Right atrium auricular region (tissue), 2 donors: ENCODE measurements around the gene EPB41. TPM values are rescaled to one million over a fixed set of nuclear protein-coding genes. Genes with fewer than 3 reads are reported as not detected.
A peak's percentile ranks its signal among the peaks of the same experiment; 100 is the strongest.

Experiments used
- DNase-seq: peaks from one replicate; pipeline ENCODE4 v3.0.0-alpha.2; 2019; ENCODE audit warnings: low spot score
- H3K27ac ChIP-seq, 2 donors: fragments of 200-600 bp; sonication (generic); 1 replicate in 1 of 2; 2 replicates in 1 of 2; pipeline ENCODE4 v1.5.1; 2016 to 2019
- H3K27me3 ChIP-seq, 2 donors: fragments of 200-600 bp; sonication (generic); one replicate each; pipeline versions ENCODE4 v1.5.1 to v1.6.0; 2017 to 2019
- H3K36me3 ChIP-seq: fragments of 200-600 bp; sonication (generic); one replicate; pipeline ENCODE4 v1.5.1; 2016
- H3K4me1 ChIP-seq, 2 donors: fragments of 200-600 bp; sonication (generic); one replicate each; pipeline versions ENCODE4 v1.5.1 to v1.6.0; 2017 to 2019
- H3K4me3 ChIP-seq, 2 donors: fragments of 200-600 bp; sonication (generic); 1 replicate in 1 of 2; 2 replicates in 1 of 2; pipeline ENCODE4 v1.5.1; 2017 to 2019; ENCODE audit warnings: mild to moderate bottlenecking in 1 of 2, moderate library complexity in 1 of 2
- H3K9me3 ChIP-seq, 2 donors: fragments of 200-600 bp; sonication (generic); one replicate each; pipeline ENCODE4 v1.5.1; 2019
- total RNA-seq, 2 donors: library from RNA; depleted of rRNA; stranded (reverse); fragments of >200 nt; gene quantifications; one replicate each; pipeline ENCODE4 v1.1.0, GENCODE V29; 2016
- TF ChIP-seq, protein P1 (sequence below), 2 donors: fragments of 200-600 bp; sonication (generic); IDR thresholded peaks; one replicate each; pipeline ENCODE4 v1.5.1; 2019; ENCODE audit warnings: antibody characterized with exemption in 2 of 2

The EPB41 gene
- total RNA-seq, 2 donors from 2014 or later: 19.1 to 25.4 TPM

DNA sequence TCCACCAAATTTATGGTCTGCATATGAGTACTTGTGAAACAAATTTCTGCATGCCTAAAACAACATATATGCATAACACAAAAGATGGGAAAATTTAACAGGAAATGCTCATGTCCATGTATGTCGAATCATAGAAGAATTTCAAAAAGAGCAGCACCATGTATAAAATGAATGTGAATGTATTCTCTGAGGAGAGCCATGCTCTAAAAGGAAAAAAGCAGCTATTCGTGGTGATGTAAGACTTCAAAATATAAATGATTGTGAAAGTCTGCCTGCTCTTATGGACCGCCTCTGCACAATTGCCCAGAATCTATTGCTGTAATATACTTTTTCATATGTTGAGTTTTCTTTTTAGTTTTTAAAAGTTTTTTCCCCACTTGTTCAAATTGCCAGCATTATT, 66.8 kb downstream of the EPB41 start:
- DNase-seq: no peak

DNA sequence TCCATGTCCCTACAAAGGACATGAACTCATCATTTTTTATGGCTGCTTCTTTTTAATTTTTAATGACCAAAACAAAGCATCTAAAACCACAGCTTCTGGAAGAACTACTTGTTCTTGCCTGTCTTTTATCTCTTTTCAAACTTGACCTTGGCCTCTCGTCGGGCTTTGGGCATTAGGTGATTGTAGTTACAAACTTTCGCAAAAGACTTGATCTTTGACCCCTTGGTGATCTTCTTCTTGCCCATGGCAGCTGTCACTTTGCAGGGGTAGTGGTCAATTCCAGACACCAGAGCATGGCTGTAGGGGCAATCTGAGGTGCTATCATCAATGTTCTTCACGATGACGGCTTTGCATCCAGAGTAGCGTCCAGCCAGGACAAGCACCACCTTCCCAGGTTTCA, 67.8 kb downstream of the EPB41 start:
- no peaks in the 10 kb centered on the region for H3K27me3 ChIP-seq
- H3K9me3 ChIP-seq: no peaks in the 10 kb centered on the region
- H3K27ac ChIP-seq: no peak overlapping the region
- no peaks in the 10 kb centered on the region for H3K36me3 ChIP-seq
- no peak for DNase-seq
- TF ChIP-seq, protein P1, sequence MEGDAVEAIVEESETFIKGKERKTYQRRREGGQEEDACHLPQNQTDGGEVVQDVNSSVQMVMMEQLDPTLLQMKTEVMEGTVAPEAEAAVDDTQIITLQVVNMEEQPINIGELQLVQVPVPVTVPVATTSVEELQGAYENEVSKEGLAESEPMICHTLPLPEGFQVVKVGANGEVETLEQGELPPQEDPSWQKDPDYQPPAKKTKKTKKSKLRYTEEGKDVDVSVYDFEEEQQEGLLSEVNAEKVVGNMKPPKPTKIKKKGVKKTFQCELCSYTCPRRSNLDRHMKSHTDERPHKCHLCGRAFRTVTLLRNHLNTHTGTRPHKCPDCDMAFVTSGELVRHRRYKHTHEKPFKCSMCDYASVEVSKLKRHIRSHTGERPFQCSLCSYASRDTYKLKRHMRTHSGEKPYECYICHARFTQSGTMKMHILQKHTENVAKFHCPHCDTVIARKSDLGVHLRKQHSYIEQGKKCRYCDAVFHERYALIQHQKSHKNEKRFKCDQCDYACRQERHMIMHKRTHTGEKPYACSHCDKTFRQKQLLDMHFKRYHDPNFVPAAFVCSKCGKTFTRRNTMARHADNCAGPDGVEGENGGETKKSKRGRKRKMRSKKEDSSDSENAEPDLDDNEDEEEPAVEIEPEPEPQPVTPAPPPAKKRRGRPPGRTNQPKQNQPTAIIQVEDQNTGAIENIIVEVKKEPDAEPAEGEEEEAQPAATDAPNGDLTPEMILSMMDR (IDR thresholded peaks at IDR 0.05): no peak
- H3K4me3 ChIP-seq: no peak overlapping the region
- peaks cover 0 to 16% of the 10 kb centered on the region in 2 donors for H3K4me1 ChIP-seq

More for the DNA sequence above, 66.8 kb downstream of the EPB41 start:
- Histone ChIP-seq H3K4me3 (no peak overlapping the region), H3K9me3 (no peaks in the 10 kb centered on the region), H3K27ac (no peak overlapping the region), H3K4me1 (peaks cover 0 to 10% of the 10 kb centered on the region in 2 donors), H3K36me3 (no peaks in the 10 kb centered on the region), H3K27me3 (no peaks in the 10 kb centered on the region)
- TF ChIP-seq, protein P1 (IDR thresholded peaks at IDR 0.05): no peak

DNA sequence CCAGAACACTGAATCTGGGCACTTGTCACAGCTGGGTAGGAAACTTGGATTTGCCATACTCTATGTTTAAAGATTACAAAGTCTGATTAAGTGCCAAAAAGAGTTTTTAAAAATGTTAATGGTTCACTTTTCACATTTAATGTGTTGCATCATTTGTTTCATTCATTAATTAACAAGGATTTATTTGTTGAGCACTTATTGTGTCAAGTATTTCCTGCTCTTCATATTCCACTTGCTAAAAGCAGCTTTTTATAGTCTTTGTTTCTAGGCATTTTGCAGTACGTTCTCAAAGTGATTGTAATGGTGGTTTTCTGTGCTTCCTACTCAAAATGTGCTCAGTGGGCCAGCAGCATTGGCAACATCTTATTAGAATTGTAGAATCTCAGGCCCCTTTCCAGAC, 68.7 kb downstream of the EPB41 start:
- DNase-seq: no peak
- Histone ChIP-seq H3K9me3 (no peaks in the 10 kb centered on the region), H3K27me3 (no peaks in the 10 kb centered on the region), H3K4me3 (no peak overlapping the region), H3K4me1 (peaks cover 0 to 18% of the 10 kb centered on the region in 2 donors), H3K36me3 (no peaks in the 10 kb centered on the region), H3K27ac (peak overlapping the region; percentile 41 to 81)
- TF ChIP-seq, protein P1 (IDR thresholded peaks at IDR 0.05): no peak

DNA sequence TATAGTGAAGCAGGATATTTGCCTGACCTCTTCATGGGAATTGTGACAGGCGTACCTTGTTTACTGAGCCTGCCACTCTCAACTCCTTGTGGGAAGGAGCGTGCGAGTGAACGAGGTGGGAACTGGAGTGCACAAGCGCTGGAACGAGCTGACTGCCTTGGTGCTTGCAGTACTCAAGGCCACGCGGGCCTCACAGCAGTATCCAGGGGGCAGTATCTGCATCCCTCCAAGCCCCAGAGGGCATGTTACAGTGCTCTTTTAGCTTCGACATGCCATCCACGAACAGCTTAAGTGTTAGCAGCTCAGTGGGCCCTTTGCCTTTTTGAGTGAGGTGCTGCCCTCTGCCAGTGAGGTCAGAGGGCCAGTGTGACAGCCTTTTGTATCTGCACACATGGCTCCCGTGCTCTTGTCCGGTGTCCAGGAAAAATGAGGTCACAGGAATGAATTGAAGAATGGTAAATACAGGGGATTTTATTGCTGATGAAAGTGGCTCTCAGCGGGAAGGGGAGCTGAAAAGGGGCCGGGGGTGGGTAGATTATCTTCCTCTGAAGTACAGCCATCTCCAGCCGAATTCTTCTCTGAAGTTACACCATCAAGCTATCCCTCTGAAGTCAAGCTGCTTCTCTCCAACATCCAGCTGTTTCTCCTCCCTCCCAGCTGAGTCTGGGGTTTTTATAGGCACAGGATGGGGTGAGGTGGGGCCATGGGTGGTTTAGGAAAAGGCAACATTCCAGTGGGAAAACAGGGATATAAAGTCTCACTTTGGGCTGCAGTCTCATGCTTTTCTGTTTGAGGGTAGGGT, 69.3 kb downstream of the EPB41 start:
- peak overlapping the region; percentile 41 to 81 for H3K27ac ChIP-seq
- peaks cover 0 to 18% of the 10 kb centered on the region in 2 donors for H3K4me1 ChIP-seq
- H3K27me3 ChIP-seq: no peaks in the 10 kb centered on the region
- no peaks in the 10 kb centered on the region for H3K36me3 ChIP-seq
- no peaks in the 10 kb centered on the region for H3K9me3 ChIP-seq
- H3K4me3 ChIP-seq: no peak overlapping the region
- no peak for DNase-seq
- TF ChIP-seq, protein P1 (IDR thresholded peaks at IDR 0.05): peak in 1 of 2 donors; percentile 24

DNA sequence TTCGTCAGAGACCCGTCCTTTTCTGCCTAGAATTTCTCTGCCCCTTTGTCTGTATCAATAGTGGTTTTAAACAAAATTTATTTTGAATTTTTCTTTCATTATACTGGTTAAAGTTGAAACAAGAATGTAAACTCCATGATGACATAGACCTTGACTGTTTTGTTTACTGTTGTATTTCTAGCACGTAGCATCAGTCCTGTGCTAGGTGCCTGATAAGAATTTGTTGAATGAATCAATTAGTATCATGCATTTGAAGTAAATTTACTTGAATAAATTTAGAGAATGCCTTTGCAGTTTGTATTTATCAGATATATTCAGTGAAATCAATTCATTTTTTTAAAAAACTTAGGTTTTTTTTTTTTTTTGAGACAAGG, 69.9 kb downstream of the EPB41 start:
- Histone ChIP-seq H3K36me3 (no peaks in the 10 kb centered on the region), H3K27ac (peak overlapping the region; percentile 41 to 81), H3K4me3 (no peak overlapping the region), H3K9me3 (no peaks in the 10 kb centered on the region), H3K4me1 (peaks cover 0 to 18% of the 10 kb centered on the region in 2 donors), H3K27me3 (no peaks in the 10 kb centered on the region)
- no peak for DNase-seq
- TF ChIP-seq, protein P1 (IDR thresholded peaks at IDR 0.05): no peak
